ENCODE measurements around the gene DEF6. TPM values are rescaled to one million over a fixed set of nuclear protein-coding genes. Genes with fewer than 3 reads are reported as not detected.
"Not testable (repeated sequence)": the region's sequence is repeated elsewhere in the genome, so short reads cannot be mapped to it uniquely, and the experiment has no call there.

The DEF6 gene
- polyA plus RNA-seq, 1 experiment: 2.5 TPM

GRCh38 chr6:35305117-35305516 is 7.5 kb downstream of the DEF6 start:
- TF ChIP-seq CTCF (IDR thresholded peaks at IDR 0.05; ENCODE audit: low read depth, low read length): no peak
- Histone ChIP-seq H3K9me3 (ENCODE audit: control insufficient read depth, insufficient read depth, low read length) (no peaks in the 10 kb centered on the region), H3K4me3 (ENCODE audit: low read depth, low read length) (no peak overlapping the region), H3K27ac (ENCODE audit: low read depth, low read length) (no peak overlapping the region), H3K27me3 (ENCODE audit: control insufficient read depth, insufficient read depth, low read length) (peaks cover under 1% of the 10 kb centered on the region)
- no peak for DNase-seq (ENCODE audit: low read depth, low spot score)
- CTCF ChIA-PET: no interaction called here
- POLR2A ChIA-PET: no interaction called here

DNA sequence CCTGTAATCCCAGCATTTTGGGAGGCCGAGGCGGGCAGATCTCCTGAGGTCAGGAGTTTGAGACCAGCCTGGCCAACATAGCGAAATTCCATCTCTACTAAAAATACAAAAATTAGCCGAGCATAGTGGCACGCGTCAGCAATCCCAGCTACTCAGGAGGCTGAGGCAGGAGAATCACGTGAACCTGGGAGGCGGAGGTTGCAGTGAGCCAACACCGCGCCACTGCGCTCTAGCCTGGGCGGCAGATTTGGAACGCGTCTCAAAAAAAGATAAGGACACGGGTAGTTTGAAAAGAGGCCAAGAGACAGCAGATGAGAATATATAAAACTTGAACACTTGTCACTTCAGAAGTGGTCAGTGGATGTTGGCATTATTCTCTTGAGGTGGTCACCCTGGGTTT is 9.5 kb downstream of the DEF6 start:
- CTCF ChIA-PET: interaction anchor here (1.0 kb wide), 1 partner anchor 18 kb away, joined by 3 read pairs; no protein-coding TSS in a partner anchor
- DNase-seq (ENCODE audit: low read depth, low spot score); H3K4me3 ChIP-seq (ENCODE audit: low read depth, low read length); H3K27ac ChIP-seq (ENCODE audit: low read depth, low read length); H3K27me3 ChIP-seq (ENCODE audit: control insufficient read depth, insufficient read depth, low read length); H3K9me3 ChIP-seq (ENCODE audit: control insufficient read depth, insufficient read depth, low read length); POLR2A ChIA-PET: not testable (repeated sequence)

DNA sequence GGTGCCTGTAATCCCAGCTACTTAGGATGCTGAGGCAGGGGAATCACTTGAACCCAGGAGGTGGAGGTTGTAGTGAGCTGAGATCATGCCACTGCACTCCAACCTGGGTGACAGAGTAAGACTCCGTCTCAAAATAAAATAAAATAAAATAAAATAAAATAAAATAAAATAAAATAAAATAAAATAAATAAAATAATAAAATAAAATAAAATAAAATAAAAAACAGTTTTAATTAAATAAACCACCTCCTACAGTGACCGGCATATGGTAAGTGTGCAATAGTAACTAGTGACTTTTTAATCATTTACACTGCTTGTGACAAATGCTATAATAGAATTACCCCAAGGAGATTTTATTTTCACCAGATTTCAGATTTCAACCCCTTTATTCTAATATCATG is 10.9 kb downstream of the DEF6 start:
- CTCF ChIA-PET: interaction anchor here (0.9 kb wide), 1 partner anchor 159 kb away, joined by 4 read pairs; no protein-coding TSS in a partner anchor
- H3K4me3 ChIP-seq (ENCODE audit: low read depth, low read length); H3K27me3 ChIP-seq (ENCODE audit: control insufficient read depth, insufficient read depth, low read length); DNase-seq (ENCODE audit: low read depth, low spot score); H3K27ac ChIP-seq (ENCODE audit: low read depth, low read length); POLR2A ChIA-PET; H3K9me3 ChIP-seq (ENCODE audit: control insufficient read depth, insufficient read depth, low read length): not testable (repeated sequence)

- ChIA-PET POLR2A (no interaction called here), CTCF (interaction anchor here (2.3 kb wide), 1 partner anchor 18 kb away, joined by 7 read pairs; no protein-coding TSS in a partner anchor)
- H3K27ac ChIP-seq (ENCODE audit: low read depth, low read length): no peak overlapping the region
- no peak overlapping the region for H3K4me3 ChIP-seq (ENCODE audit: low read depth, low read length)
- H3K9me3 ChIP-seq (ENCODE audit: control insufficient read depth, insufficient read depth, low read length): no peaks in the 10 kb centered on the region; the same call in 1 of the 2 replicates
- peaks cover 9% of the 10 kb centered on the region for H3K27me3 ChIP-seq (ENCODE audit: control insufficient read depth, insufficient read depth, low read length)
- DNase-seq (ENCODE audit: low read depth, low spot score): no peak
- TF ChIP-seq CTCF (IDR thresholded peaks at IDR 0.05; ENCODE audit: low read depth, low read length): no peak
These were observed 12.1 kb downstream of the DEF6 start for GRCh38 chr6:35309611-35310264.

DNA sequence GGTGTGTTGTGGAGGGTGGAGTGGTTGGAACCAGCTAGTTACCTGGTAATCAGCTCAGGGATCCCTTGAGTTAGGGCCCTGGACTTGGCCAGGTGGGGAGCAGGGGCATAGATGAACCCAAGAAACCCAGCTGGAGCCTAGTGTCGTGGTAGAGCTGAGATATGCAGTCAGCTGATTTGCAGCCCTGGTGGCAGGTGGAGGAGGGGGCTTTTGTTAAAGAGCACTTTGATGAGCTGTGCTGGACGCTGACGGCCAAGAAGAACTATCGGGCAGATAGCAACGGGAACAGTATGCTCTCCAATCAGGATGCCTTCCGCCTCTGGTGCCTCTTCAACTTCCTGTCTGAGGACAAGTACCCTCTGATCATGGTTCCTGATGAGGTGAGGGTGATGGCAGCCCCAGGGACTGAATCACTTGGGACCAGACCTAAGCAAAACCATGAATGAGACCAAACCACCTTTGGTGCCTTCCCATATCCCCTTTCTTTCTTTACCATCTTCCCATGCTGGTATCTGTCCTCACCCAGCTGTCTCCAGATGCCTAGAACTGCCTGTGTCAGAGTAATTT is 12.7 kb downstream of the DEF6 start:
- H3K27ac ChIP-seq (ENCODE audit: low read depth, low read length): no peak overlapping the region
- CTCF ChIA-PET: interaction anchor here (2.3 kb wide), 1 partner anchor 17 kb away, joined by 7 read pairs; no protein-coding TSS in a partner anchor
- no peak overlapping the region for H3K4me3 ChIP-seq (ENCODE audit: low read depth, low read length)
- POLR2A ChIA-PET: no interaction called here
- no peaks in the 10 kb centered on the region; the same call in 1 of the 2 replicates for H3K9me3 ChIP-seq (ENCODE audit: control insufficient read depth, insufficient read depth, low read length)
- peaks cover 9% of the 10 kb centered on the region for H3K27me3 ChIP-seq (ENCODE audit: control insufficient read depth, insufficient read depth, low read length)
- TF ChIP-seq CTCF (IDR thresholded peaks at IDR 0.05; ENCODE audit: low read depth, low read length): no peak
- DNase-seq (ENCODE audit: low read depth, low spot score): no peak

GRCh38 chr6:35311390-35312075 is 13.9 kb downstream of the DEF6 start:
- ChIA-PET POLR2A (no interaction called here), CTCF (interaction anchor here (2.3 kb wide), 1 partner anchor 16 kb away, joined by 7 read pairs; no protein-coding TSS in a partner anchor)
- Histone ChIP-seq H3K27ac (ENCODE audit: low read depth, low read length) (no peak overlapping the region), H3K4me3 (ENCODE audit: low read depth, low read length) (no peak overlapping the region), H3K9me3 (ENCODE audit: control insufficient read depth, insufficient read depth, low read length) (no peaks in the 10 kb centered on the region; the same call in 1 of the 2 replicates), H3K27me3 (ENCODE audit: control insufficient read depth, insufficient read depth, low read length) (peaks cover 9% of the 10 kb centered on the region)
- DNase-seq (ENCODE audit: low read depth, low spot score): no peak
- no peak for TF ChIP-seq CTCF (IDR thresholded peaks at IDR 0.05; ENCODE audit: low read depth, low read length)

Data from AG04450 (cell line).